Suprapubic skin (tissue), 4 donors: ENCODE data around the gene TNIK. TPM values are rescaled to one million over a fixed set of nuclear protein-coding genes. Genes with fewer than 3 reads are reported as not detected.

Source experiments
- DNase-seq, 2 donors: peaks; one replicate each; pipeline ENCODE4 v3.0.0-alpha.2; 2019; ENCODE audit warnings: low spot score in 2 of 2
- H3K27ac ChIP-seq: fragments of 200-600 bp; sonication (generic); one replicate; pipeline ENCODE4 v1.5.1; 2019
- H3K27me3 ChIP-seq: fragments of 200-600 bp; sonication (generic); one replicate; pipeline ENCODE4 v1.5.1; 2019
- H3K36me3 ChIP-seq: fragments of 200-600 bp; sonication (generic); one replicate; pipeline ENCODE4 v1.5.1; 2019
- H3K4me1 ChIP-seq: fragments of 200-600 bp; sonication (generic); one replicate; pipeline ENCODE4 v1.5.1; 2019
- H3K4me3 ChIP-seq: fragments of 200-600 bp; sonication (generic); one replicate; pipeline ENCODE4 v1.5.1; 2019; ENCODE audit warnings: mild to moderate bottlenecking
- H3K9me3 ChIP-seq: fragments of 200-600 bp; sonication (generic); one replicate; pipeline ENCODE4 v1.5.1; 2019
- EP300 ChIP-seq: sonication (generic); formaldehyde crosslinking; IDR thresholded peaks from one replicate; pipeline ENCODE4 v1.6.1; 2017; ENCODE audit warnings: antibody characterized with exemption
- POLR2A ChIP-seq, 2 donors: fragments of 450-650 bp; IDR thresholded peaks; one replicate each; pipeline ENCODE4 v1.6.1; 2017; ENCODE audit warnings: antibody characterized with exemption in 2 of 2, mild to moderate bottlenecking in 2 of 2, moderate library complexity in 2 of 2
- POLR2AphosphoS5 ChIP-seq, 3 donors: sonication (generic); formaldehyde crosslinking; IDR thresholded peaks; one replicate each; pipeline ENCODE4 v1.6.1; 2017; ENCODE audit warnings: antibody characterized with exemption in 3 of 3
- WGBS: methylation state at CpG from one replicate; pipeline ENCODE4 v1.1.5; 2018; 5-methylcytosine and 5-hydroxymethylcytosine counted together
- total RNA-seq, 4 donors: library from RNA; depleted of rRNA; stranded (reverse); fragments of >200 nt; gene quantifications; one replicate each; pipeline ENCODE4 v1.1.0, GENCODE V29; 2016
- TF ChIP-seq, protein P1 (sequence below), 2 donors: fragments of 200-600 bp in 1 of 2; fragments of 450-650 bp in 1 of 2; sonication (generic) in 1 of 2; IDR thresholded peaks; one replicate each; pipeline ENCODE4 v1.5.1; 2016 to 2019; ENCODE audit warnings: antibody characterized with exemption in 2 of 2, mild to moderate bottlenecking in 1 of 2, moderate library complexity in 1 of 2

TNIK gene
- total RNA-seq, 4 donors from 2014 or later: 2.0 to 4.3 (median 3.1) TPM

DNA sequence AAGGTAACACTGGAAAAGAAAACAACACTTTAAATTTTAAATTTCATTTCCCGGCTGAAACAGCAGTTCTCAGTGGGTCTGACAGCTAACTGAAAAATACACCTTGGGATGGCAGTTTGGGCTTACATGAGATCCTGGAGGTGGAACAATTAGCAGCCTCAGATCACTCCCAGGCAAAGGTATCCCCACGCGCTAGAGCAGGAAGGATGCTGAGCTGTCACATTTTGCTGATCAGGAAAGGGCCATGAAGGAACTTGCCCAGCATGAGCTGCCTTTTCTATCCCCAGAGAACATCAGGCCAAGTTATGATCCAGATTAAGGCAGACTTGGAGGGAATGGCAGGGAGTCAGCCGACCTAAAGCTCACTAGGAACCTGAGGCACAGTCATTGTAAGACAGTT, 228.8 kb downstream of the TNIK start:
- no peak for TF ChIP-seq EP300
- TF ChIP-seq, protein P1, sequence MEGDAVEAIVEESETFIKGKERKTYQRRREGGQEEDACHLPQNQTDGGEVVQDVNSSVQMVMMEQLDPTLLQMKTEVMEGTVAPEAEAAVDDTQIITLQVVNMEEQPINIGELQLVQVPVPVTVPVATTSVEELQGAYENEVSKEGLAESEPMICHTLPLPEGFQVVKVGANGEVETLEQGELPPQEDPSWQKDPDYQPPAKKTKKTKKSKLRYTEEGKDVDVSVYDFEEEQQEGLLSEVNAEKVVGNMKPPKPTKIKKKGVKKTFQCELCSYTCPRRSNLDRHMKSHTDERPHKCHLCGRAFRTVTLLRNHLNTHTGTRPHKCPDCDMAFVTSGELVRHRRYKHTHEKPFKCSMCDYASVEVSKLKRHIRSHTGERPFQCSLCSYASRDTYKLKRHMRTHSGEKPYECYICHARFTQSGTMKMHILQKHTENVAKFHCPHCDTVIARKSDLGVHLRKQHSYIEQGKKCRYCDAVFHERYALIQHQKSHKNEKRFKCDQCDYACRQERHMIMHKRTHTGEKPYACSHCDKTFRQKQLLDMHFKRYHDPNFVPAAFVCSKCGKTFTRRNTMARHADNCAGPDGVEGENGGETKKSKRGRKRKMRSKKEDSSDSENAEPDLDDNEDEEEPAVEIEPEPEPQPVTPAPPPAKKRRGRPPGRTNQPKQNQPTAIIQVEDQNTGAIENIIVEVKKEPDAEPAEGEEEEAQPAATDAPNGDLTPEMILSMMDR (IDR thresholded peaks at IDR 0.05): no peak
- TF ChIP-seq POLR2A (IDR thresholded peaks at IDR 0.05): no peak
- TF ChIP-seq POLR2AphosphoS5 (IDR thresholded peaks at IDR 0.05): no peak
- Histone ChIP-seq H3K4me1 (peaks cover 12% of the 10 kb centered on the region), H3K36me3 (no peaks in the 10 kb centered on the region), H3K9me3 (no peaks in the 10 kb centered on the region), H3K27me3 (no peaks in the 10 kb centered on the region), H3K27ac (no peak overlapping the region), H3K4me3 (no peak overlapping the region)
- DNase-seq: no peak
- 62% methylated on average over 4 of the region's 4 CpGs for WGBS

DNA sequence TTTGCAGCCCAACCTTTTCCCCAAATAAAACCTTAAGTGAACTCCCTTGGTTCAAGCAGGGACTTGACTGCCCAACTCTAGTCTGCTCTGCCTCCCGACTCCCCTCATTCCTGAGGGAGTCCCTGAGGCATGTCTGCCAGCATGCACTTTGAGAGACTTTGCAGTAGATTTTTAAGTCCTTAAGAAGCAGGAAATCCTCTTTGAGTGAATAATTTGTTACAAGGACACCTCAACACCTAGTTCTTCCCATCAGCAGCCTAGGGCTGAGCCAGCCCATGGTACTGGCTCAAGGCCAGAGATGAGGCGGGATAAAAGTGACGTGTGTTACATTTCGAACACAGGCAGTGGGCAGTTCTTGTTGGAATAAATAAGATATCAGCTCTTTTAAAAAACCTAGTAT, 229.3 kb downstream of the TNIK start:
- TF ChIP-seq POLR2AphosphoS5 (IDR thresholded peaks at IDR 0.05) (no peak), POLR2A (IDR thresholded peaks at IDR 0.05) (no peak), EP300 (no peak)
- TF ChIP-seq, protein P1 (IDR thresholded peaks at IDR 0.05): no peak
- Histone ChIP-seq H3K9me3 (no peaks in the 10 kb centered on the region), H3K27ac (no peak overlapping the region), H3K4me1 (peaks cover 12% of the 10 kb centered on the region), H3K36me3 (no peaks in the 10 kb centered on the region), H3K27me3 (no peaks in the 10 kb centered on the region), H3K4me3 (no peak overlapping the region)
- DNase-seq: no peak
- WGBS: 51% methylated on average over 4 of the region's 4 CpGs

DNA sequence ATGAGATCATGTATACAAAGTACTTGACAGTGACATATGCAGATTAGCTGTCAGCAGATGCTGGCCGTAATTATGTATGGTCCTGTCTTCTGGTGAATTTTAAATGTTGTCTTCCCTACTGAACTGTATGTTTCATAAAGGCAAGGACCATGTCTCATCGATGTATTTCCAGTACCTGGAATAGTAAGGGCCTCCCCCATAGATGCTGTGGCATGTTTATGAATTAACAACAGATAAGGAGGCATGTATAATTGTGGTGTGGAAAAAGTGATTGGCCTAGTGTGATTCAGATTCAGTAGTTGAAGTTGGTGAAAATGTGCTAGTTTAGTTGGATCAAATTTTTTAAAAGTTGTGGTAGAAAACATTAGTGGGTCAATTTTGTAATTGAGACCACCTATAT, 231.0 kb downstream of the TNIK start:
- WGBS: 88% methylated on average over 2 of the region's 2 CpGs

DNA sequence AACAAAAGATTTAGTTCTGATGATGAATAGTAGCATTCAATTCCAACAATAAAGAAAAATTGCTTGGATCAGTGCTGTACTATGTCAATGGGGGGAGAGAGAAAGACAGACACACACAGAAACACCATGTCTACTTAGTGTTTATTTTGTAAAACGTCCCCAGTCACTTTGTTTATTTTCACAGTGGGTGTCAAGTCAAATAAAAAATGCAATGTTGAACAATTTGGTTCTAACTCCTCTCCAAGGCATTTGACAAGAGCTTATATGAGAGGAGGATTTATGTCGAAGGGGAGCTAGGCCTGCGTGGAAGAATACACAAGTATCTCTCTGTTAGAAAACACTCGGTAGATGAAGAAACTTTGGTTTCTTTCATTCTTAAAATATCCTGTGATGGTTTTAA, 232.0 kb downstream of the TNIK start:
- 71% methylated on average over 4 of the region's 4 CpGs for WGBS
- Histone ChIP-seq H3K4me3 (no peak overlapping the region), H3K27me3 (no peaks in the 10 kb centered on the region), H3K4me1 (peaks cover 12% of the 10 kb centered on the region), H3K27ac (no peak overlapping the region), H3K36me3 (no peaks in the 10 kb centered on the region), H3K9me3 (no peaks in the 10 kb centered on the region)
- TF ChIP-seq, protein P1 (IDR thresholded peaks at IDR 0.05): no peak
- TF ChIP-seq EP300: no peak
- TF ChIP-seq POLR2AphosphoS5 (IDR thresholded peaks at IDR 0.05): no peak
- no peak for TF ChIP-seq POLR2A (IDR thresholded peaks at IDR 0.05)
- no peak for DNase-seq

More for the DNA sequence above, 231.0 kb downstream of the TNIK start:
- Histone ChIP-seq H3K4me3 (no peak overlapping the region), H3K9me3 (no peaks in the 10 kb centered on the region), H3K4me1 (peaks cover 12% of the 10 kb centered on the region), H3K36me3 (no peaks in the 10 kb centered on the region), H3K27ac (no peak overlapping the region), H3K27me3 (no peaks in the 10 kb centered on the region)
- TF ChIP-seq, protein P1 (IDR thresholded peaks at IDR 0.05): no peak
- TF ChIP-seq POLR2A (IDR thresholded peaks at IDR 0.05): no peak
- no peak for TF ChIP-seq POLR2AphosphoS5 (IDR thresholded peaks at IDR 0.05)
- TF ChIP-seq EP300: no peak
- no peak for DNase-seq

DNA sequence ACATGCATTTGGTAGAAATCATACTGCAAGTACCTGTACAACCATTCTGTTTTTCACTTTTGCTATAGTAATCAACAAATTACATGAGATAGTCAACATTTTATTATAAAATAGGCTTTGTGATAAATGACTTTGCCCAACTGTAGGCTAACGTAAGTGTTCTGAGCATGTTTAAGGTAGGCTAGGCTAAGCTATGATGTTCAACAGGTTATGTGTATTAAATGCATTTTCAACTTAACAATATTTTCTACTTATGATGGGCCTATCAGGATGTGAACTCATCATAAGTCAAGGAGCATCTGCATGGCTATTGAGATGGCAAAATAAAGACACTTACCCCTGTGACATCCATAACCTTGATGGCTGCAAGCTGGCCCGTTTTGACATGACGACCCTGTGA, 232.4 kb downstream of the TNIK start:
- WGBS: 91% methylated on average over 3 of the region's 3 CpGs
- TF ChIP-seq POLR2A (IDR thresholded peaks at IDR 0.05): no peak
- TF ChIP-seq, protein P1 (IDR thresholded peaks at IDR 0.05): no peak
- no peak for TF ChIP-seq EP300
- TF ChIP-seq POLR2AphosphoS5 (IDR thresholded peaks at IDR 0.05): no peak
- no peak overlapping the region for H3K4me3 ChIP-seq
- H3K4me1 ChIP-seq: peaks cover 12% of the 10 kb centered on the region
- no peaks in the 10 kb centered on the region for H3K27me3 ChIP-seq
- no peak overlapping the region for H3K27ac ChIP-seq
- H3K9me3 ChIP-seq: no peaks in the 10 kb centered on the region
- no peaks in the 10 kb centered on the region for H3K36me3 ChIP-seq
- DNase-seq: no peak
